ENCODE measurements around the gene DAPP1.
"Not testable (repeated sequence)": the region's sequence is repeated elsewhere in the genome, so short reads cannot be mapped to it uniquely, and the experiment has no call there.

DAPP1 gene

DNA sequence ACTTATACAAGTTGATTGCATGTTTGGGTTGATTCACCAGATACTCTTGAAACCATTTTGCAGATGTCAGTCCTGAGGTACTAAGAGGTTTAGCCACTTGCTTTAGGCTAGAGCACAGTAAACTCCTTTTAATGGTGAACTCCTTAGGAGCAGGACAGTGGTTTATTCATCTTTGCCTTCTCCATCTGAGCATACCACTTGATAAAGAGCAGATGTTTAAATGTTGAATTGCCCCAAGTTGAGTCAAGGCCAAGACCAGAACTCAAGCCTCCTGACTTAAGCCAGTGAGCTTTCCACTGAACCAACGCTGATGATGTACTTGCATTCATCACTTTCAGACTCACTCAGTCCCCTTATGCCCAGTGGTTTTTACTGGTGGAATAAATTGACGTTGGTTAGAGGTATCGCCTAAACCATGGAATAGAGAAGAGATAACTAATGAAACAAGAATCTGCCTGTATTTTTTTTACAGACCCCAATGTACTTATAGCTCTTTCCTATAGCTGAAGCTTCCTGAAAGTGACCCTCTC, 7.5 kb downstream of the DAPP1 start:
- DNase-seq, result no peak

DNA sequence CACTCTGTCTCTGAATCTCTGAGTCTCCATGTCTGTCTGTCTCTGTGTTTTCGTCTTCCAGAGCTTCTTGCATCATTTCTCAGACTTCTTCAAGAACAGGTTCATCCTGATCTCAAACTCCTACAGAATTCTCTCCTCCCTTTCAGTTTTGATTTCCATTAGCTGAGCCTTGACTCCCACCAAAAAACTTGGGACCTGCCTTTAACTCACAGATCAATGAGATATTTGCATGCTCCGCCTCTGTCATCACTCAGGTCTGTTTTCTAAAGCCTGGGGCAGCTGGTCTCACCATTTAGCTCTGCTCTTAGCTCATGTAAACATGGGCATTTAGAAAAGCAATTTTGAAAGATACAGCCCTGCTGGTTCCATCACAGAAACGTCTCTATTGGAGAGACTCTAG, 8.6 kb downstream of the DAPP1 start:
- no peak for DNase-seq

DNA sequence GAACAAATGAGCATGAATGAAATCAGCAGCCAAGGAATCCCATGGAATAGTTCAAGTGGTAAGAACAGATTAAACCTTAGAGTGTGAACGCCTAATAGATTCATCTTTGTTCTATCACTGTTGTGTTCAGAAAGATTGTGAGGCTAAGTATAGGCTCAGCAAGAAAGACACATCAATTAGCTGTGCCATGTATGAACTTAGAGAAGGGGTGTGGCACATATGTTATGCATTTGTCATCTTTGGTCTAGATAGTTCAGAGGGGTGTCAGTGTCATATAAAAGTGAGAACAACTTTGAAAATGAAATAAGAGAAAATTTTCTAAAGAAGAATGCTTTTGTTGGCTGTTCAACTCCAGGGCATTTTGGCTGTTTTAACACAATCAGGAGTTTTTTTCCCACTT, 9.4 kb downstream of the DAPP1 start:
- DNase-seq, result no peak

DNA sequence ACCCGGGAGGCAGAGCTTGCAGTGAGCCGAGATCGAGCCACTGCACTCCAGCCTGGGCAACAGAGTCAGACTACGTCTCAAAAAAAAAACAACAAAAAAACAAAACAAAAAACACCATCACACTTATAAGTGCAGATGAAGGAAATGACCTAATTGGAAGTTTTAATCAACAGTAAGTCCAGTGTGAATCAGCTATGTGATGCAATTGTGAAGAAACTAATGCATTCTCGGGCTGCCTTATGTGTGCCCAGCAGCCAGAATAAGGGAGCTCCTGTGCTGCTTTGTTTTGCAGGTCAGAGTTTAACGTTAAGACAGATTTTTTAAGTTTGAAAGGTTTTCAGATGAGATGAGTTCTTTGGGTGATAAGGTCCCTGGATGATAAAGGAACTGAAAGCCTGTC, 10.8 kb downstream of the DAPP1 start:
- DNase-seq, result no peak

DNA sequence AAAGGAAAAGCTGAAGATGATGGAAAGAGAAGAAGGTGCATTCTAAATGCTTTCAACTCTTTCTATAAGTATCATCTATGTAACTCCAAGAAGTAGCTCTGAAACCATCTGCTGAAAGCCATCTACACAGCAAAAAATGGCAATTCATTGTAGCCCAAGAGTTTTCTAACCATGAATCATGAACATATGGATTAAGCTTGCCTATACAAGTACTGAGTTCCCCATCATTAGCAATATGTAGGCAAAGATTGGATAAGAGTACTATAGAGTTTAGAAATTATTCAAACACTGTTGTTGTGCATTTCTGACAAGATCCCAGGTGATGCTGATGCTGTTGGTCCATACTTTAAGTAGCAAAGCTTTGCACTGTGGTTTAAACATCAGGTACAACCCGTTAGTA, 11.2 kb downstream of the DAPP1 start:
- no peak for DNase-seq

DNA sequence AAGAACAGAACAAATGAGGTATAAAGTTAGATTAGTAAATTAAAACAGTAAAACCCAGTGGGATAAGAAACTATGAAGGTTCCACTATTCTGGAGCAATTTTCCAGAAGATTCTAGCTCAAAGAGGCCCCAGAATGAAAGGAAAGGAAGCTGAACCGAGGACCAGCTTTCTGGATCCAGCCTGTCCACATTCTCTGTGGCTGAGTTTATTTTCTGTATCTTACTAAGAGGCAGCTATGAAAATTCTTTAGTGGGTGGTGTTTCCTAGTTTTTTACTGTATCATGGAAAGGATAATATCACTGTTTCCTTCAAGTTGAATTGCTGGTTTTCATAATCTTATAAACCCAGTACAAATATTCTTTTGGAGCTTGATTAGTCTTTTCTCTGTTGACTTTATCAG, 11.8 kb downstream of the DAPP1 start:
- DNase-seq, result no peak

- not testable (repeated sequence) for DNase-seq
Observed at GRCh38 chr4:99830051-99830450, 13.4 kb downstream of the DAPP1 start.

DNA sequence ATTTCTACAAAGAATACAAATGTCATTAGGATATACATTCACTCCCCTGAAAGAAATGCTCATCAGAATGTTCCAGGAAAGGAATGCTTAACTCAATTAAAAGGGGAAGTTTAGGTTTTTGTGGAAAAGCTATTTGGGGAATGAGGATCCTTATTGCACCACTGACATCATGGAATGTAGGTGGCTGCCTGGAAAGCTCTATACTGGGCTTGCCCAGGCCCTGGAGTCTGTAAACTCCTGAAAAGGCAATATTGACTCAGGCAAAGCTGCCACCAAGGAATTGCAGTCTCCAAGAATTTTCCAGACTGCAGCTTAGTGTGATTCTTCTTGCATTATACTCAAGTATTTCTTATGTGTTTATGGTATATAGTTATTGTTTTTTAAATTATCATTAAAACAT, 15.7 kb downstream of the DAPP1 start:
- no peak for DNase-seq

DNA sequence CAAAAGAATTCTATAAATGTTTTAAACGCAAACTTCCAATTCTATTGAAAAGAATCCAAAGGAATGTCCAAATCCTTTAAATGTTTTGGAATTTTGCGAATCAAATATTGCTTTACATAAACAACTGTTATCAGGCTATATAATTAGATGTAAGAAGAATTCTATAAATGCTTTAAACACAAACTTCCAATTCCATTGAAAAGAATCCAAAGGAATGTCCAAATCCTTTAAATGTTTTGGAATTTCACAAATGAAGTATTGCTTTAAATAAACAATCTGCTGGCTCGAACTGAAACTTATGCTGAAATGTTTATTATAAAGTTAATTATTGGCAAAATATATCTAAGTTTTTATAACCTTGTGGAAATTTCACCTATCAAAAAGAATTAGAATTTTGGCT, 16.1 kb downstream of the DAPP1 start:
- DNase-seq, result no peak

- no peak for DNase-seq
Observed at GRCh38 chr4:99833756-99834155, 17.1 kb downstream of the DAPP1 start.

- DNase-seq, result no peak
Observed at GRCh38 chr4:99834569-99834968, 17.9 kb downstream of the DAPP1 start.

GRCh38 chr4:99835942-99836341, 19.3 kb downstream of the DAPP1 start:
- no peak for DNase-seq

- no peak for DNase-seq
Observed at GRCh38 chr4:99838927-99839326, 22.3 kb downstream of the DAPP1 start.

DNA sequence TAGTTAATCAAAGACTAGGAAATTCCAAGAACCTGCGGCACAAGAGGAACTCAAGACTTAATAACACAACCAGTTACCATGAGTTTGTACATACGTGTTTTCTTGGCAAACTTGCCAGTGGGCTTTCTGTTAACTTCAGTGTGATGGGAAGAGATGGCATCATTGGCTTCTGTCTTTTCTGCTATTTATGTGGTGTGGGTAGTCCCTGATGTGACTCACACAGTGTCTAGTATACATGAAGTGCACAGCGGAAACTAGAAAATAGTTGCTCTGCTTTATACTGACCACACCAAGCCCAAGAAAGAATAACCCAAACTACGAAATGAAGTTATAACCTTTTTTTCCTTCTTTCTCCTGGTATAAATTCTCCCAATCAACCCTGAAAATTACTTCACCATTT, 24.5 kb downstream of the DAPP1 start:
- DNase-seq, result no peak

DNA sequence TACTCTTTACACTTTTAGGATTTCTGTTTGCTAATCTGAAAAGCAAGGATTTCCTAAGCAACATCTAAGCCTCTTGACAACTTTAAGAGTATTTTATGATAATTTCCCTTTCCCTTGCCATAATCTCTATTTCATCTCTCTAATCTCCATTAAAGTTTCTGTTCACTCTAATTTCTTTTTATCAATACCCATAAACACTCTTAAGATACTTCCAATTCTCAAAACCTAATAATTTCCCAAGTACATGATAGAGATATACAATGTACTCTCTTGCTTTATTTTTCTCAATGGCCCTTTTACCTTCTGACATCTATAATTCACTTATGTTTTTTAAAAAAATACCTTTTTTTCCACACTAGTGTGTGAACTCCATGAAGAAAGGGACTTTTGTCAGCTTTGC, 26.8 kb downstream of the DAPP1 start:
- no peak for DNase-seq

- no peak for DNase-seq
Observed at GRCh38 chr4:99844048-99844447, 27.4 kb downstream of the DAPP1 start.

GRCh38 chr4:99845179-99845578, 28.6 kb downstream of the DAPP1 start:
- DNase-seq, result no peak

GRCh38 chr4:99845708-99846469, 29.3 kb downstream of the DAPP1 start:
- no peak for DNase-seq

DNA sequence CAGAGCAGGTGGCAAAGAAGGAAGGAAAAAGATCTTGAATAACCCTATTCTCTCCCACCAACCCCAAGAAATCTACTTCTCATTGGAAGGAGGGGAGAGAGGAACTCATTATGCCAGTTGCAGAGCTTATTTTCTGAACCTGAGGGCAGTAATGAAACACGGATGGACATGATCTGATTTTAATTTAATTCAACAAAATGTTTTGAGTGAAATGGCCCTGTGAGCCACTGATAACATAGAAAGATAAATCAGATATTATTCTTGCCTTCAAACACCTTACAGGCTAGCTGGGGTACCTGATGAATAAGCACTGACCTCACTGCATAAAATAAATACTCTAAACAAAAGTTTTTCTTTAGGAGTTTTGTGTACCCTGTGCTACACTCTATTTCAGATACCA, 30.3 kb downstream of the DAPP1 start:
- no peak for DNase-seq

GRCh38 chr4:99847362-99847976, 30.8 kb downstream of the DAPP1 start:
- DNase-seq, result no peak

DNA sequence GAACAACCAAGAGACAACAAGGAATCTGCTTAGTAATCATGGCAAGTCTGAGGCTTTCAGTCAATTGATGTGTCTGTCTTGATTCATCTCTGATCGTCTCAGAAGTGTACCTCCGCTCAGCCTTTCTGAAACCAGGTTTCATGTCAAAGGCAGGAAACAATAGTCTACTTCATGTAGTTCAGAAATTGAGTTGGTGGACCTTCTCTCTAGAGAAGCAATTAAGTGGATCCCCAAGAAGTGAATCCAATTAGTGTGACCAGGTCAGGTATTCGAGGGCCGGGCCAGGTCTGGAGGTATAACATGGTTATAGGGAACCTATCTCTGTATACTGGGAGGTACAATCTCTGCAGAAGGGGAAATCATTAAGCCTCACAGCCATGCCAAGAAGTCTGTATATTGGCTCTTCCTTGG, 32.0 kb downstream of the DAPP1 start:
- DNase-seq, result no peak

GRCh38 chr4:99852199-99852749, 35.6 kb downstream of the DAPP1 start:
- DNase-seq, result no peak

DNA sequence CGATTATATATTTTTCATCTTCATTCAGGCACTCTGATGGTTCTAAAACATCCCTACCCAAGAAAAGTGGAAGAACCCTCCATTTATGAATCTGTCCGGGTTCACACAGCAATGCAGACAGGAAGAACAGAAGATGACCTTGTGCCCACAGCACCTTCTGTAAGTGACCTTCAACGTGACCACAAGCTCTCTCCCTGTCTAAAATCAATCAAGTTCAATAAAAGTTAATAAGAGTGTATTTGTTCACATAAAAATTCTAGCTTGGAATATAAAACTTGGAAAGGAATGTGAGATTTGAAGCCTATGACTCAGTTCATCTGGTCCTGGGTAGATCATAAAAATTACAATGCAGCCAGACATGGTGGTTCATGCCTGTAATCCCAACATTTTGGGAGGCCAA, 36.6 kb downstream of the DAPP1 start:
- DNase-seq, result no peak
